B cell (primary cell): ENCODE data around the gene TNPO2.
"Not testable (repeated sequence)": the region's sequence is repeated elsewhere in the genome, so short reads cannot be mapped to it uniquely, and the experiment has no call there.

Experiments
- EZH2 ChIP-seq: IDR thresholded peaks from 2 replicates; pipeline ENCODE4 v1.6.1; 2012; ENCODE audit warnings: borderline replicate concordance, low read depth, mild to moderate bottlenecking, moderate library complexity, low read length; ENCODE audit not compliant: insufficient read depth, poor library complexity, severe bottlenecking
- TF ChIP-seq, protein P1 (sequence below): fragments of 200-600 bp; IDR thresholded peaks from one replicate; pipeline ENCODE4 v1.8.0; 2022; ENCODE audit warnings: antibody characterized with exemption, mild to moderate bottlenecking

DNA sequence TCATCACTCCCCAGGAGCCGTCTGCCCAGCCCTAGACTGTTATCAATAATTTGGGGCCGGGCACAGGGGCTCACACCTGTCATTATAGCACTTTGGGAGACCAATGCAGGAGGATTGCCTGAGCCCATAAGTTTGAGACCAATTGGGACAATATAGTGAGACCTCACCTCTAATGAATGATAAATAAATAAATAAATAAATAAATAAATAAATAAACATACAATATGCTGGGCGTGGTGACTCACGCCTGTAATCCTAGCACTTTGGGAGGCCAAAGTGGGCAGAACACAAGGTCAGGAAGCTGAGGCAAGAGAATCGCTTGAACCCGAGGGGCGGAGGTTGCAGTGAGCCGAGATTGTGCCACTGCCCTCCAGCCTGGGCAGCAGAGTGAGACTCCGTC is 10.4 kb downstream of the TNPO2 start:
- TF ChIP-seq, protein P1, sequence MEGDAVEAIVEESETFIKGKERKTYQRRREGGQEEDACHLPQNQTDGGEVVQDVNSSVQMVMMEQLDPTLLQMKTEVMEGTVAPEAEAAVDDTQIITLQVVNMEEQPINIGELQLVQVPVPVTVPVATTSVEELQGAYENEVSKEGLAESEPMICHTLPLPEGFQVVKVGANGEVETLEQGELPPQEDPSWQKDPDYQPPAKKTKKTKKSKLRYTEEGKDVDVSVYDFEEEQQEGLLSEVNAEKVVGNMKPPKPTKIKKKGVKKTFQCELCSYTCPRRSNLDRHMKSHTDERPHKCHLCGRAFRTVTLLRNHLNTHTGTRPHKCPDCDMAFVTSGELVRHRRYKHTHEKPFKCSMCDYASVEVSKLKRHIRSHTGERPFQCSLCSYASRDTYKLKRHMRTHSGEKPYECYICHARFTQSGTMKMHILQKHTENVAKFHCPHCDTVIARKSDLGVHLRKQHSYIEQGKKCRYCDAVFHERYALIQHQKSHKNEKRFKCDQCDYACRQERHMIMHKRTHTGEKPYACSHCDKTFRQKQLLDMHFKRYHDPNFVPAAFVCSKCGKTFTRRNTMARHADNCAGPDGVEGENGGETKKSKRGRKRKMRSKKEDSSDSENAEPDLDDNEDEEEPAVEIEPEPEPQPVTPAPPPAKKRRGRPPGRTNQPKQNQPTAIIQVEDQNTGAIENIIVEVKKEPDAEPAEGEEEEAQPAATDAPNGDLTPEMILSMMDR: not testable (repeated sequence)
- TF ChIP-seq EZH2: not testable (repeated sequence)
